CD4-positive, alpha-beta T cell treated with Interleukin-6 for 4 hours (primary cell): ENCODE measurements around the gene SPINK13.
"Not testable (repeated sequence)": the region's sequence is repeated elsewhere in the genome, so short reads cannot be mapped to it uniquely, and the experiment has no call there.

ENCODE experiments used
- DNase-seq: peaks from one replicate; pipeline ENCODE4 v3.0.0-alpha.2; 2020; ENCODE audit warnings: mixed read lengths

Gene SPINK13

GRCh38 chr5:148268566-148268965, at the start of gene SPINK13:
TSS of gene SPINK13 (plus strand) at chr5:148268794. CDS start at chr5:148270073, 1,279 bp downstream.
- no peak for DNase-seq

DNA sequence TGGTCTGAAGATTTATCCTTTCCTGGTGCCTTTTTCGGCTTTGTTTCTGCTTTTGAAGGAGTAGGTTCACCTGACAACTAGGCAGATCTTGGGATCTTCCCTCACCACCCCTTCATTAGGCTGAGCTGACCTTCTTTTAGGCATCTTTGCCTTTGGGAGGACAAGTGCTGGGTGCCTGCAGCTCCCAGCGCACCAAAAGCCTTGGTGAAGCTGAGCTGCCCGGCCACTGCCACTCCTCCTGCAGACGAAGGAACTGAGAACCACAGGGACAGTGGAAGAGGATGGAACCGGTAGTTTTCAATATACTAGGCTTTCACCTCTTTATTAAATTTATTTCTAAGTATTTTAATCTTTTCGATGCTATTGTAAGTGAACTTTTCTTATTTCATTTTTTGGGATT, 47.1 kb upstream of the SPINK13 start:
- DNase-seq: no peak

DNA sequence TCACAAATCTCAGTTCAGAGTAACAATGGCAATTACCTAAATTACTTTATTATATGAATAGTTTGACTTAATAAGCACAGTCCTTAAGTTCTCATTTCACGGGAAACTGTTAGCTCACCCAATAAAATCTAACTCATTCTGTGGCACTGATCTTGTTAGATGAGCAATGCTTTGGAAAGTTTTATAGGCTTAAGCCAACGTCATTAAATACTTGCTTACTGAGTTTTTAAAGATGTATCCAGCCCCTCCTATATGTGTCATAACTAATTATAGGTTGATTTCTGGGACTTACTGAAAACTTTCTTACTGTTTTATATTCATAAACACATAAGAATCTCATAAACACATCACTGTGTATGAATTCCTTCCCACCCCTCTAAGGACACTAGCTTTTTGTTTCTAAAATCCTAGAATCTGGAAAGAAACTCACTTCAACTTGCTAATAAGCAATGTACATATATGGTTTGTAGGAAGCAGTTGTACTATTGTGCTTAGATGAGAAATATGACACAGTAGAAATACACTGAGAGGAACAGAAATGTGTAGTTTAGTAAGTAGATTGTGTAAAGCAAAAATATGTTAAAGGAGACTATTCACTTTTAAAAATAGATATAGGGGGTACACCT, 44.4 kb upstream of the SPINK13 start:
- DNase-seq: no peak

DNA sequence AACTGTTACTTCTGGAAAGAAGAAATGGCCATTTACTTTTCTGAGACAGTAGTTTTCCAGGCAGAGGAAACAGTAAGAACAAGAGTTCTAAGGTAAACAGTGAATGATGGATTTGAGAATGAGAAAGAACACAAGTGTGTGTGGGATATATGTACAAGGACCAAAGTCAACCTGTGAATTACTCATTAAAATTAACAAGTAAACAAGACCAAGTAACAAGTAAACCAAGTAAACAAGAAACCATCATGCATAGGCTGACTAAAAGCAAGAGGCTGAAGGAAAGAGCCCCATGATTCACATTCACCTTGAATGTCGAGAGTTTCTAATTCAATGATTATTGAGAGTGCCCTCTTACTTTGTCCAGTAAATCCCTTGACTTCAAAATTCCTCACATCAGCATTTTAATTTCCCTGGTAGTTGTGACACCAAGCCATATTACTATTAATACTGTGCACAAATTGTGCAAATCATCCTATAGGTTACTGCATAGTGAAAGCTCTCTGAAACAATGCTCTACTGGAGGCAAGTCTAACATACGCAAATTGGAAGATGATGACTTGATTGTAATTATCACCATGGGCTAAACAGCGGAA, 40.1 kb upstream of the SPINK13 start:
- DNase-seq: no peak

DNA sequence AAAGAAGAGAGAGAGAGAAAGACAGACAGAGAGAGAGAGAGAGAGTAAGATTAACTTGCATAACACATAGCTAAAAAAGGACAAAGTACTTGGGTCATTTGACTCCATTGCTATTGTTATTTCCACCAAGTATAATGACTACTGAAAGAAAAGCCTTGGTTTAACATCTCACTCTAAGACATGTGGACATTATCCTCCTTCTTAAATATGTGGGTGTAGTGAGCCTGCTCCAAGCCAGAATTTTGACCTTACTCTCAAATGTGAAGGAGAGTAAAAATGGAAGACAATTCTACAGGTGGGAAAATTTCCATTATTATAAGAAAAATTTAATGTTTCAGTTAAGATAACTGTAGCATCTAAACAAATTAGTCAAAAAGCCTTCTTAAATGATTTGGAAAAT, 38.8 kb upstream of the SPINK13 start:
- no peak for DNase-seq

GRCh38 chr5:148230240-148230639, 38.4 kb upstream of the SPINK13 start:
- no peak for DNase-seq

DNA sequence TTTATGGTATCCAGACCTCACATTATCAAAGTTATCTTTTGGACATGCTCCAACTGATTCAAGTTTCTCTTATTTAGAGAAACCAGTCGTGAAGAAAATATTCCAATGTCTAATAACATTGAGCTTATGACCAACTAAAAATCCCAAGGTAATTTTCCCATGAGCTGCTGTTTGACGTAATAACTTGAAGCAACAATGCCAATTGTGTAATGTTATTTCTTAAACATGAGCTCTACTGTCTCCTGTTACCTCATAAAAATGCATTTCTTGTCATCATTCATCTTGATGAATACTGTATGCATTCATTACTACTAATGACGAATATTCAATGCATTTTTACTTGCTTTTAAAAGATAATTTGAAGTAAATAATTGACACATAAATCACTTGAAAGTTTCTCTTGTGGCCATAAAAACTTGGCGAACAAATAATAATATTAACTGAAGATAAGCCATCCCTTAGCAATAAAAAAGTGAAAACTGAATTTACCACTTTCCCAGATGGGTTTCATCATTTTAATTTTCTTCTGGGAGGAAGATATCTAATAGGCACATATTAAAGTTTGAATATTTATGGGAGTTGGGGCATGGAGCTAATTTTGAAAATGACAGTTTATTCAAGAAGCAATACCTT, 30.7 kb upstream of the SPINK13 start:
- DNase-seq: no peak

DNA sequence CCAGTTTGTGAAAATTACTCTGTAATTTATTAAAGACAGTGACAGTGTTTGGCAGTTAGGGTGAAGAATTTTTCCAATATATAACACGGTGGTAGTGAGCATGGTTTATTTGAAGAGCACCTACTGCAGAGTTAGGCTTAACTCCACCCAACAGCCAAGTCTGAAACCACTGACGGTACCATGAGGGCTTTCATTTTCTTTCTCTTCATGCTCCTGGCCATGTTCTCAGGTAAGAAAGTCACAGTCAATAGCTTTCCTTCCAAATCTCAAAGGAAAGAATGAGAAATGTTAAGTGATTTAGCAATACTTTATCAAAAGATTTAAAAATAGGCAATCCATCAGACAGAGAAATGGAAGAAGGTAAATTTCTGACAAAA, 30.2 kb upstream of the SPINK13 start, which contains the start of gene MARCOL:
TSS of gene MARCOL (plus strand) at position 108 of the 377 bp plus-strand sequence. CDS start at position 181, 73 bp downstream.
- DNase-seq: no peak

GRCh38 chr5:148248894-148249293, 19.7 kb upstream of the SPINK13 start:
- DNase-seq: no peak

DNA sequence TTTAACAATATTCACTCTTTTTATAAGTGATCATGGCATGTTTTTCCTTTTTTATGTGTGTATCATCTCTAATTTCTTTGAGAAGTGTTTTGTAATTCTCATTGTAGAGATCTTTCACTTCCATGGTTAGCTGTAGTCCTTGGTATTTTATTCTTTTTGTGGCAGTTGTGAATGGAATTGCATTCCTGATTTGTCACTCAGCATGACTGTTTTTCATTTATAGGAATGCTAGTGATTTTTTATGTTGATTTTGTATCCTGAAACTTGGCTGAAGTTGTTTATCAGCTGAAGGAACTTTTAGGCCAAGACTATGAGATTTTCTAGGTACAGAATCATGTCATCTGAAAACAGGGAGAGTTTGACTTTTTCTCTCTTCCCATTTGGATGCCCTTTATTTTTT, 13.1 kb upstream of the SPINK13 start:
- DNase-seq: no peak

GRCh38 chr5:148259288-148259687, 9.3 kb upstream of the SPINK13 start:
- no peak for DNase-seq

DNA sequence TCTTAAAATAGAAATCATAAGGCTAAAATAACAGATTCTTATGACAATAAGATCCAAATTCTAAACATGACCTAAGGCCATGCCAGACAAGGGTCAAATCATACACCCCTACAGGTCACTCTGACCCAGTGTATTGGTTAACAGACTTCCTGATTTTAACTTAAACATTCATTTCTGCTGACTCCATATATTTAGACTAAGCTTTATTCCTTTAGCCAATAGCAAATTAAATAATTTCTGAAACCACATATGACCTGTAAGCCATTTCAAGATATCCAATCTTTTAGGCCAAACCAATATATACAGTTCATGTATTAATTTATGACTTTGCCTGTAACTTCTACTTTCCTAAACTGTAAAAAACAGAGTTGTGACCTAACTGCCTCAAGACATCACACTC, 7.4 kb upstream of the SPINK13 start:
- DNase-seq: no peak

- DNase-seq: no peak
Observed at GRCh38 chr5:148267962-148268361, 632 bp upstream of the SPINK13 start.

DNA sequence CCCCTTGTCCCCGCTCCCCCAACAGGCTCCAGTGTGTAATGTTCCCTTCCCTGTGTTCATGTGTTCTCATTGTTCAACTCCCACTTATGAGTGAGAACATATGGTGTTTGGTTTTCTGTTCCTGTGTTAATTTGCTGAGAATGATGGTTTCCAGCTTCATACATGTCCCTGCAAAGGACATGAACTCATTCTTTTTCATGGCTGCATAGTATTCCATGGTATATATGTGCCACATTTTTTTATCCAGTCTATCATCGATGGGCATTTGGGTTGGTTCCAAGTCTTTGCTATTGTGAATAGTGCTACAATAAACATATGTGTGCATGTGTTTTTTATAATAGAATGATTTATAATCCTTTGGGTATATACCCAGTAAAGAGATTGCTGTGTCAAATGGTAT, 6.5 kb downstream of the SPINK13 start:
- DNase-seq: not testable (repeated sequence)

DNA sequence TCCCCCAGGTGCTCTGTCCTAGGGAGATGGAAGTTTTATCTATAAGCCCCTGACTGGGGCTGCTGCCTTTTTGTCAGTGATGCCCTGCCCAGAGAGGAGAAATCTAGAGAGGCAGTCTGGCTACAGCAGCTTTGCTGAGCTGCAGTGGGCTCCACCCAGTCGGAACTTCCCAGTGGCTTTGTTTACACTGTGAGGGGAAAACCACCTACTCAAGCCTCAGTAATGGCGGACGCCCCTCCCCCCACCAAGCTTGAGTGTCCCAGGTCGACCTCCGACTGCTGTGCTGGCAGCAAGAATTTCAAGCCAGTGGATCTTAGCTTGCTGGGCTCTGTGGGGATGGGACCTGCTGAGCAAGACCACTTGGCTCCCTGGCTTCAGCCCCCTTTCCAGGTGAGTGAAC, 12.3 kb downstream of the SPINK13 start:
- not testable (repeated sequence) for DNase-seq

- DNase-seq: not testable (repeated sequence)
Observed at GRCh38 chr5:148281336-148281735, 12.7 kb downstream of the SPINK13 start.

- DNase-seq: no peak
Observed at GRCh38 chr5:148290271-148291195, 21.9 kb downstream of the SPINK13 start.

DNA sequence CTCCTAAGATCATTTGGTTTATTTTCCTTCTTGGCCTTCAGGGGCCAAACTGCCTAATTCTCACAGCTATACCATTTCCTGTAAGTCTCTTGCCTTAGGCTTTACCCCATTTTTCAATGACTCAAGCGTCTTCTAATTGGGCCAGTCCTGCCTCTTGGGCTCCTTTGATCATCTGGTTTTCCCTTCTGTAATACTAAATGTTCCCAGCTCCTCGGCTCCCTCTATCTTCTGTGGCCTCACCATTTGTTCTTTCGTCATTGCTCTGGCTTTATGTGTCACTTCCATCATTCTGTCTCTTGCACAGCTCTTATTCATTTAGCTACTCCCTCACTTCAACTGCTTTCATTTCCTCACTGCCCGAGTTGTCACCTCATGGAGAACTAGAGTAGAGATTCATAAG, 29.1 kb downstream of the SPINK13 start:
- no peak for DNase-seq

GRCh38 chr5:148306446-148306845, 37.9 kb downstream of the SPINK13 start:
- DNase-seq: no peak

DNA sequence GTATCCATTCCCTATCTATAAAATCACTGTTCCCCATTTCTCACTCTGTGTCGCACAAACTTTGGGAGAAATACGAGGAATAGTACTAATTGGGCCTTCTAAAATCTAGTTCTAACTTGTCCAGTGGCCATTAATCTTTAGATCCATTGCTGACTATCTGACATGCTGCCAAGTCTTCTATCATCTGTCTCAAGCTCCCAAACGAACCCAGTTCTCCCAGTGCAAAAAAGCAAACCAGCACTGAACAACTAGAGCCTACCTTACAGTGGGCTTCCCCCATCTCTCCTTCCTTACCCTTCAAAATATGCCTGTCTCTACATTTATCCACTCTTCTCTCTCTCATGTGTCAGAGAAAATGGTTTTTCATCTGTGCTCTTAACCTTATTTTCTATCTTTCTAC, 40.4 kb downstream of the SPINK13 start:
- no peak for DNase-seq

GRCh38 chr5:148309746-148310145, 41.2 kb downstream of the SPINK13 start:
- DNase-seq: no peak

DNA sequence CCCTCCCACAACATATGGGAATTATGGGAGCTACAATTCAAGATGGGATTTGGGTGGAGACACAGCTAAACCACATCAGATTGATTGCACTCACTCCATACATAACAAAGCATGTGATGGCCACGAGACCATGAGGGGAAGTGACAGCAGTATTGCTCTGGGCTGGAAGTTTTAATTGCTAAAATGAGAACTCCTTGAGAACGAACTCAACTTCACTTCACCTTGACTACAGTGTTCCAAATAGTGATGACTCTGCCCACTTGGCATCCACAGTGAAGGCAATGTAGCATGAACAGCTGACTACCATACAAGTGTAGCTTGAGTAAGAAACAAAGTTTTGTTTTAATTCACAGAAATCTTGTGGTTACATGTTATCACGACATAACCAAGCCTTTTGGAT, 42.9 kb downstream of the SPINK13 start:
- no peak for DNase-seq

DNA sequence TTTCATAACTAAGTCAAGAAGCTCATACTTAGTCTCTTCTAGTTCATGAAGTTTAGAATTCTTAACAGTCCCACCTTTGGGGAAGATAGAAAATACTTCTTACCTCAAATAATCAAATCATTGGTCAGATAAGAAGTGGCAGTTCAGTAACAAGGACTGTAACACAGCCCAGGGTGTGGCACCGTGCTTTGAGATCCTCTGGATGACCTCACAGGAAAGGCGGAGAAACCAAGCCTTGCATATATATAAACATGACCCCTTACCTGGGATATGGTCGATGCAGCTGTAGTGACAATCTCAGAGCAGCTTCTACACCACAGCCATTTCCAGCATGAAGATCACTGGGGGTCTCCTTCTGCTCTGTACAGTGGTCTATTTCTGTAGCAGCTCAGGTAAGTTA, 43.6 kb downstream of the SPINK13 start, which contains the start of gene SPINK7:
TSS of gene SPINK7 (plus strand) at position 271 of the 400 bp plus-strand sequence. CDS start at position 332, 61 bp downstream.
- DNase-seq: no peak
